G401 (cell line): ENCODE measurements around the gene GJB5. TPM values are rescaled to one million over a fixed set of nuclear protein-coding genes. Genes with fewer than 3 reads are reported as not detected.
"Not testable (repeated sequence)": the region's sequence is repeated elsewhere in the genome, so short reads cannot be mapped to it uniquely, and the experiment has no call there.

Experiments
- DNase-seq: peaks from one replicate; pipeline ENCODE4 v3.0.0-alpha.2; 2015; ENCODE audit warnings: low spot score
- in situ Hi-C: cut with HindIII; loops from 2 replicates; pipeline ENCODE4 v1.10.0; 2016; ENCODE audit warnings: low sequenced_read_pairs, mixed read lengths
- total RNA-seq: library from RNA; depleted of rRNA; stranded (reverse); fragments of >200 nt; shearing (Covaris generic); gene quantifications from 2 replicates; pipeline ENCODE4 v1.2.3, GENCODE V29; 2014; rRNA removed

The GJB5 gene
- 0.24 TPM in 1 of 2 replicates, not detected in the other for total RNA-seq

DNA sequence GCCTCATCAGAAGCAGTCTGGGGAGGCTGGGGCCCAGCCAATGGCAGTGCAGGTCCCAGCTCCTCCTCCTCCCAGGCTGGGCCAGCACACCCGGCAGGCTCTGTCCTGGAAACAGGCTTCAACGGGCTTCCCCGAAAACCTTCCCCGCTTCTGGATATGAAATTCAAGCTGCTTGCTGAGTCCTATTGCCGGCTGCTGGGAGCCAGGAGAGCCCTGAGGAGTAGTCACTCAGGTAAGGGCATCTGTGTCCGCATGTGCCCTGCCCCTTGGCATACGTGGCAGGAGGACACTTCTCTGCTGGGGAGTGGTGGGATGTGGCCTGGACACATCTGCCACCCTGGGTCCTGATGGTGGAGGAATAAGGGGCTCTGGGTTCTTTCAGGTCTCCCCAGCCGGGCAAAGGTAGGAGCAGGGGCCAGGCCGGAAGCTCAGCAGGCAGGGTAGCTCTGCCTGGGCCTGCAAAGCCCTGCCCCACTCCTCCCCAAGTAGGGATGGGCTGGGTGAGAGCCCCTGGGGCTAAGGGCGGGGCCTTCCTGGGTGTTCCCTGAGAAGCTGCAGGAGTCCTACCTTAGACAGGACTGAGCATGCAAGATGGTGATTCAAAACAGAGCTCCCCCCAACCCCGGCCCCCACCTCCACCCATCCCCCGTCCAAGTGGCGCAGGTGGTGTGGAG is at the start of gene GJB5:
TSS of gene GJB5 (plus strand) at position 84 of the 674 bp plus-strand sequence. CDS start 2,284 bp downstream, outside the sequence.
- in situ Hi-C loops = no loop called here
- DNase-seq = no peak

DNA sequence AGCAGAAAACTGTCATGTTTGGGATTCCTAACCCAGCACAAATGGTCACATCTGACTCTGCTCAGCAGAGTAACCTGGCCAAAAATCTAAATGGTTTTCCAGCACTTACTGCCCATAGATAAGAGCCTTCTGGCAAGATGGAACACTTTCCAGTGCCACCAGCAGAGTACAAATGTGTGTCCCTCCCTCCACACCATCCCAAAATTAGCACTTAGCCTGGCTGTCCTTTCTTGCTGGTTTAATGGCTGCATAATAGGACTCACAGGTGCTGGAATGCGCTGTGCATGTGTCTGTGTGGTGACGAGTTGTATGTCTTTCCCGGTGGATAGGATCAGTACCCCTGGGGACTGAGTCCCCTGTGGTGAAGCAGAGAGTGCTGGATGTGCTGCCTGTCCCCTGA is 49.8 kb upstream of the GJB5 start:
- in situ Hi-C loops = no loop called here
- DNase-seq = peak; percentile 32

DNA sequence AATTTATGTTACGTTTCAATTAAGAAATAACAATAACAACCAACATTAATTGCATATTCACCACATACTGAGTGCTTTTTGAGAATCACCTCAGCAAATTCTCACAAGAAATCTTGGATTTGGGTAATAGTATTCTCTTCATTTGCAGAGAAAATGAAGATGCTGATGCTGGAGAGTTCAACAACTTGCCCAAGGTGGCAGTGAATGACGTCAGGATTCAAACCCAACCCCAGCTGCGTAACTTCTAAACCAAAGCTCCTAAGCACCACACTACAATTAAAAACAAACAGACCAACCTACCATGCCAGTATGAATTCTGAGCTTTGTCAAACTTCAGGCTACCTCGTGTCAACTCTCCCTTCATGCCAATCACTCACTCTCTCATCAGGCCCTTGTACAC is 46.7 kb upstream of the GJB5 start:
- no peak for DNase-seq
- in situ Hi-C loops = no loop called here

DNA sequence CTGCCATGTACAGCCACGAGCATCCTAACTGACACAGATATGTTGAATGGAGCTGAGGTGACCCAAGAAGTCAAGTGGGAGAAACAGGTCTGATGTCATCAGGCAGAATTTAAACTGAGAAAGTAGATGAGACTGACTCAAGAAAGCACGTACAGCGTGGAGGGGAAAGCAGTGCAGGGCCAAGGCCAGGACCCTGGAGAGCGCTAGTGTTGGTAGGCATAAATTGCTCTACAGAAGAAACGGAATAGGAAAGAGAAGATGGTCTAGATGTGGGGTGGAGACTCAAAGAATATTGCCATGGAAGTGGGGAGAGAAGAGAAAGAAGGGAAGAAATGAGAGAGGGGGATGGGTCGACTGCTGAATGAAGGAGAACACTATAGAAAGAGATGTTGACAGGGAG is 45.3 kb upstream of the GJB5 start:
- no peak for DNase-seq
- in situ Hi-C loops = no loop called here

DNA sequence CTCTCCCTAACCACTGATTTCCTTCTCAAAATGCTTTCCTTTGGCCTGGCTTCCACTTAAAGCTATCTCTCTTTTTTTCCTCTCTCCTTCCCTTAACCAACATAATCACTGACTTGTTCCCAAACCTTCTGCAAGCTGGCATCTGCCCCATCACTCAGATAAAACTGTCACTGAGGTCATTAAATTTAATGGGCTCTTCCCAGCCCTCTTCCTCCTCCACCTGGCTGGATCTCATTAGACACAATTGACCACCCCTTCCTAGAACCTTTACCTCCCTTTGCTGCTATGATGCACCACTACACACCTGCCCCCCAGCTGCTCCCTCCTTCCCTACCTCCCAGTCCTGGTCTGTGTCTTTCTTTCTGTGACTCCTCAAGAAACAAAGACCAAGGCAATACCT is 44.0 kb upstream of the GJB5 start:
- no peak for DNase-seq
- in situ Hi-C loops = no loop called here

DNA sequence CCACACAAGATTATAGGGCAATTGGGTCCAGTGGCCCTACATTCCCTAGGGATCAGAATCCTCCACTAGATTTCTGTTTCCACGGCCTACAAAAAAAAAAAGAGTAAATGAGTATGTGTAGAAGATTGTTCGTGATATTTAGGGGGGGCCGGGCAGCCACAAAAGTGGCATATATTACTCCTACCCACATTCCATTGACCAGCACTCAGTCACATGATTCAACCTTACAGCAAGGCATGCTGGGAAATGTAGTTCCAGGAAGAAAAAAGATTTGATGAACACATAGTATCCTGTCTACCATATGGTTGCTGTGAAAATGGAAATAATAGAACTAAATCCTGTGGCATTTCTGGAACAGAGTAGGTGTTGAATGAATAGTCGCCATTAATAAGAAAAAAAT is 43.4 kb upstream of the GJB5 start:
- in situ Hi-C loops = no loop called here
- no peak for DNase-seq

DNA sequence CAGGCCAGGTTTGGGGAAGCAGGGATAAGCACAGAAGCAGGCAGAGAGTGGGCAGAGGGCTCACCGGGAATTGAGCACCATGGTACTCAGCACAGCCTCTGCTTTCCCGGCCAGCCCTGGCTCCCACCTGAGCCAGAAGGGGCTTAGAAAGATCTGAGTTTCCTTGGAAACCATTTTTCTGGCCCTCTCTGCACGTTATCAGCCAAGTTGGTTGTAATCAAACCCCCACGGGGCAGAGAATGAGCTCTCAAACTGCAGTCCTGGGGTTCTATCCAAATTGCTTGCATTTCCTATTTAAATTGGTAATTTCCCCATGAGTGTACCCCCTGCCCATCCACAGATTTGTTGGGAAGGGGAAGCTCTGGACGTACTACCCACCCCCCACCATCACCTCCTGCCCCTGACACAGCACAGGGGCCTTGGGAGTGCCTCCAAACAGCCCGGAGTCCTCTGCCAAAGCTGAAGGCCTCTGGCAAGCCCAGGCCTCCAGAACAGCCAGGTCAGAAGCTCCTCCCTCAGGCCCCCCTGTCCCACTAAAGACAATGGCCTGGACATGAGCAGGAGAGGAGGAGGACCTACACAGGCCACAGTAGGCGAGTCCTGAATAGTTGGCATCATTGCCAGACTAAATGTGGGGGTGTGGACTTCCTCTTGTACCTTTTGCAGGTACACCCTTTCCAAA is 42.7 kb upstream of the GJB5 start:
- in situ Hi-C loops = no loop called here
- DNase-seq = no peak

DNA sequence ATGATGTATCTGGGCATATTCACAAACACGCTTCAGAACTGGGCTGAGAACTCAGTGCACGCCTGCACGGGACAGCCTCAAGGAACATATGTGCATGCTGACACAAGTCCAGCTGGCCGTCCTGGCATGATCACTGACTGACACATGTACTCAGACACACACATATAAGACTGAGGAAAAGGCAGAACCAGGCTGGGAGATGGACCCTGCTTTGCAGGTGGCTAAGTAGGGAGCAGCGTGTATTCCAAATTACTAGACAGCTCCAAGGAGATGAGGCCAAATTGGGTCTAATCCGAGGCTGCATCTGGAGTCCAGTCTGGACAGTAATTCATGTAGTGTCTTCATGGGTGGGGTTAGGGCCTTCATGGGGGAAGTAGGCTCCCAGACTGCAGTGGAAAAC is 41.4 kb upstream of the GJB5 start:
- no peak for DNase-seq
- in situ Hi-C loops = no loop called here

DNA sequence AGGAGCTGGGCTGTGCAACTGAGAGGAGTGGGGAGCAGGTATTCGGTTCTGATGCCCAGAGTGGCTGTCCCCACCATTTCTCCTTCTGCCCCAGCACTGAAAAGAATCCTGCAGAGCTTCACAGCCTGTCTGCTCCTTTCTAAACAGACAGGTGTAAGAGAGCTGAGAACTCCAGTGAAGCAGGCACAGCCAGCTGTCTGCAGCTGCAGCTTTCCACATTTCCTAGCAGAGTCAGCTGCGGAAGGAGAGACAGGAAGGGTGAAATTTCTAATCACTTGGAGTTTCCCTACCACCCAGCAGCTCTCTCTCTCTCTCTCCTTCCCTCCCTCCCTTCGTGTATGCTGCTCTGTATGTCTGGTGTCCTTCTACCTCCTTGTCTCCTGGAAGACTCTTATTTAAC is 40.5 kb upstream of the GJB5 start:
- in situ Hi-C loops = no loop called here
- no peak for DNase-seq

DNA sequence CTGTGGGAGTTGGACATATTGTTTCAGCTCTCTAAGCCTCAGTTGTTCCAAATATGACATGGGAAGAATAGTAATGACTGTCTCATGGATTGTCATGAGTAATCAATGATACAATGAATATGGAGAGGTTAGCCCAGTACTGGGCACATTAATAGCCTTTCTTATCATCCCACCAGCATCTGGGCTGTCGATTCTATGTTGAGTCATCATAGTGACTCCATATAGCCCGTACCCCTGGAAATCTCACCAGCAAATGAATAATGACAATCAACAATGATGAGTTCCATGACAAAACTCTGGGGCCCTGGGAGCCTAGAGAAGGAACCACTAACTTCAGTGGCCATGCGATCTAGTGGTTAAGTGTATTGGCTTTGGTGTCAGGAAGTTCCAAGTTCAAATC is 39.7 kb upstream of the GJB5 start:
- no peak for DNase-seq
- in situ Hi-C loops = no loop called here

DNA sequence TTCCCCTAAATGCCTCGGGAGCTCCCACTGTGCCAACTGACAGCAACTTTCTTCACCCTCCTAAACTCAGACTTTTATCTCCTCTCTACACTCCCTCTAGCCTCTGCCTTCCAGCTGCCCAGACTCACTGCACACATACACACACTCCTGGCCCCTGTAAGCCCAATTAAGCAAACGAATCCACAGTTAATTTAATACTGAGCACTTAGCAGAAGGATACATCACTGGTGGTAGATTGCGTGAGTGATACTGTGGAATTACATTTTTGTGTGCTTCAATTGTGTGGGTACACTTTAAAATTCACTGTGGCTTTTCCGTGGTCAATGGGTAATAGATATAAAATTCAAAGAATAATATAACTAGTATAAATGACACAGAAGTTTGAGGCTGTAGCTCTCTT is 33.6 kb upstream of the GJB5 start:
- no peak for DNase-seq
- in situ Hi-C loops = no loop called here

DNA sequence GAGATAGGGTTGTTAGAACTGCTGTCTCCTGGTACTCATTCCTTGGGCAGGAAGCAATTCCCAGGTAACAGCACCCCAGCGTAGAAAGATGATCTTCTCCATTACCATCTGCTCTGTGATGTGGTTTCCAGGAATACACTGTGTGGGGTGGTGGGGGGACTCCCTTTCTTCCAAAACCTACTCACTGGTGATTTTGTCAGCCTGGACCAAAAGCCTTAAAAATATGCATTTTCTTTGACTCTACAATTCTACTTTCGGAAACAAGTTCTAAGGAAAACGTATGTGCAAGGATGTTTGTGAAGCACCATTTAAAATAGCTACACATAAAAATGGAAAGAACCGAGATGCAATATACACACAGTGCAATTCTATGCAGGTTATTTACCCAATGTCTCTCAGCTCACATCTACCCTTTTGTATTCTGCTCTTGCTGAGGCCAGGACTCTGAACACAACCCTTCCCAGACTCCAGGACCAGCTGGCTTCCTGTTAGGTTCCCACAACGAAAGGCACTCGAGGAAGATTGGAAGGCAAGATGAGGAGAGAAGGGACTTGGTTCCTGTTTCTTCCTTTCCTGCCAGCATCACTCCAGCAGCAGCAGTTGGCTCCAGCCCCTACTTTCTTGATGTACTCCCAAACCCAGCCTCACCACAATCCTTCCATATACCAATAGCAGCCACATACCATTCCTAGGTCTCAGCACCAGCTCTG is 33.0 kb upstream of the GJB5 start:
- in situ Hi-C loops = no loop called here

DNA sequence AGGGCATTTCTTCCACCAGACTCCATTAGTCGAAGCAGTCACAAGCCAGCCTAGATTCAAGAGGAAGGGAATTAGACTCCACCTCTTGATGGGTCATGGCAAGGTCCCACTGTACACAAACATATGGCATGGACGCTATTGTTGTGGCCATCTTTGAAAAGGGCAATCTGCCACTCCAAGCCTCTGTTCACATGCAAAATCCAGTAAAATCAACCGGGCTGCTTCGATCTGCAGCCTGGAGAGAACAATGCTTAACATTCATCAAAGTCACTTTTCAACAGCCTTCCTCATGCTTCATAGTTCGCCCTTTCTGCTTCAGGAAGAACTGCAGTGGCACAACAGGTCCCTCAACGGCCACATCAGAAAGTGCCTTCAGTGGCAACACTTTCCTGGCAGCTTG is 28.0 kb upstream of the GJB5 start:
- in situ Hi-C loops = no loop called here
- DNase-seq = no peak

More for the DNA sequence above, 33.0 kb upstream of the GJB5 start:
- no peak for DNase-seq

DNA sequence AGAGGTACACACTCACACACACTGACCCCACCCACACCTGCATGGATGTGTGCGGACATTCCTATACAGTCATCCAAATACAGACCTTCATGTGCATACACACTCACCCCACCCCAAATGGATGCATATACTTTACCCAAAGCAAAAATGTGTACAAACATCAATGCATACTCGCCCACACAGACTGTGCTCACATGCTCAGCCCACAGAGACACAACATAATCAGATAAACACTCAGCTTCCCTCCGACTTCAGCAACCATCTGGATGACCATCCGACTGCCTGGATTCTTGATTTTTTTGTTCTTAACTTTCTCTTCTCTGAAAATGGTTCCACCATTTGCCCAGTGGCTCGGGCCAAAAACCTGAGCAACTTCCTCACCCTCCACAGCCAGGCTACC is 24.4 kb upstream of the GJB5 start:
- in situ Hi-C loops = no loop called here
- DNase-seq = no peak

DNA sequence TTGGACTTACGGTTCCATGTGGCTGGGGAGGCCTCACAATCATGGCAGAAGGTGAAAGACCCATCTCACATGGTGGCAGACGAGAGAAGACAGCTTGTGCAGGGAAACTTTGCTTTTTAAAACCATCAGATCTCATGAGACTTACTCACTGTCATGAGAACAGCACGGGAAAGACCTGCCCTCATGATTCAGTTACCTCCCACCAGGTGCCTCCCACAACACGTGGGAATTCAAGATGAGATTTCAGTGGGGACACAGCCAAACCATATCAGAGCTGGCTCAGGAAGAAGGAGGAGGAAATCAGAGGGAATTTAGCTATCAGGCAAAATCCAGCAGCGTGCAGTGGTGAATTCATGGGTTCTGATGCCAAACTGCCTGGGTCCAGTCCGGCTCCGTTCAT is 22.0 kb upstream of the GJB5 start:
- not testable (repeated sequence) for DNase-seq

DNA sequence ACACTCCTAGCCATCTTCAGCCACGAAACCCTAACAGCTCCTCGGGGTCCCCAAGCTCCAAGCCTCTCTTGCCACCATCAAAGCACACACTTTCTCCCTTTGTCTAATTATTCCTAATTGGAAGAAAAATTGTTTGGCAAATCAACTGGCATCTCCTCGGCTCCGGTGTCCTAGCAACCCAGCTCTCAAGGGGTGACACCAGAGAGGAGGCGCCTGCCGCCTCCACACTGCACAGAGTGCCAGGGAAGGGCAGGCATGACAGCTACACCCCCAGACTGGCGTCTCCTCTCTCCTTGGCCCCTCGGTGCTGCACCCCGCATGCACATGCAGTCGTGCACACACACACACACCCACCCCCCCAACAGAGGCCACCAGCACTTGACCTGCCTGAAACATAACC is 18.2 kb upstream of the GJB5 start:
- no peak for DNase-seq
- in situ Hi-C loops = no loop called here

More for the DNA sequence above, 22.0 kb upstream of the GJB5 start:
- in situ Hi-C loops = not testable (repeated sequence)

DNA sequence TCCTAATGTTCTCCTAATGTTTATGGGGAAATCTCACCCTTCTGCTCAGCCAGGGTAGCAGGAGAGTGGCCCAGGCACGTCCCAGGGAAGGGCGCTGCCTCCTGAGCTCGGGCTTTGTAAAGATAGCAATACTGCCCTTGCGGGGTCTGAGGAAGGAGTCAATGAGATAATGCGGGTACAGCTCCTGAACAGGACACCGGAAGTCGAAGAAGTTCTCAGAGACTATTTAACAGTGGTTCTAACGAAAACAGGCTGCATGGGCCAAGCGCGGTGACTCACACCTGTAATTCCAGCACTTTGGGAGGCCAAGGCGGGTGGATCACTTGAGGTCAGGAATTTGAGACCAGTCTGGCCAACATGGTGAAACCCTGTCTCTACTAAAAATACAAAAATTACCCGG is 17.6 kb upstream of the GJB5 start:
- in situ Hi-C loops, DNase-seq: not testable (repeated sequence)

DNA sequence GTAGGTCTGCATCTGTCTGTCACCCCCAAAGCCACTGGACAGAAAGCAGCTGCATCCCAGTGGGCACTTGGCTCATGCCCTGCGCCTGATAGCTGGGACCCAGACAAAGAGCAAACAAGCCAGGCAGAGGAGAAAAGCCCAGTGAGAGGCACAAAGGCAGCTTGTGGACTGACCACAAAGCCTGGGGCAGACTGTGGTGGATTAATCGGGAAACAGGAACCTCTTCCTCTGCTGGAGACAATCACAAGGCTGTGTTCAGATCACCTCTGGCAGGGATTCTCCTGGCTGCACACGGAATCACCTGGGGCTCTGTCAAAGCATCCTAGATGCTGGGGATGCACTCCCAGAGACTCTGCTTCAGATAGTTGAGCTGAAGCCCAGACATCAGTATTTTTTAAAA is 15.2 kb upstream of the GJB5 start:
- in situ Hi-C loops = no loop called here
- no peak for DNase-seq

DNA sequence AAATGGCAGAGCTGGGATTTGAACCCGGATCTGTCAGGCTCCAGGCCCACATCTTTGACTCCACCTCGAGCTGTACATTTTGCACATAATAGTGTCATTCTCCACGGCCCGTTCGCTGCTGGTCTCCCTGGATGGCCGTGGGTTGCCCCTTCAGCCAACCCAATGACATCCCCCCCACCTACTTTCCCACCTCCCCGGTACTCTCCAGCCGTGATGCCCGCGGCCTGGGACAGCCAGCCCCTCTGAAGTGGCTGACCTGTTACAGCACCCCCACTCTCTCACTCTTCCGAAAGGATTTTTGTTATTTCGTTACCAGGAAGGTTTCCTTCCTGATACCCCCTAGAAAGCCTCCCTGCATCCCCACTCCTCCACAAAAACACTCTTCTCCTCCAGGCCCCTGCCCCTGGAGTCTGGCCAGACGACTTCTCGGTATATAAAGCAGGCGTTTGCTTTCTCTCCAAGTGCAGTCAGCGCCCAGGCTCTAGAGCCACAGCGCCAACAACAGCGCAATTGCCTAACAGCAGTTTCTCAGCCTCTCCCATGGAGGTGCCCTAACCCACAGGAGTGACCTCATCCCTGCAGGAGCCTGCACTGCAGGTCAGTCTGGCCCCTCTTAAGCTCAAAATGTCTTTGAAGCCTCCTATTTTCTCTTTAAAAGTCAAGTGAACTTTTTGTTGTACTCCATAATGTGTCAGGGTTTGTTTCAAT is 14.5 kb upstream of the GJB5 start:
- in situ Hi-C loops = no loop called here
- DNase-seq = no peak
